ENCODE data around the gene NATD1. TPM values are rescaled to one million over a fixed set of nuclear protein-coding genes. Genes with fewer than 3 reads are reported as not detected.

NATD1 gene
- total RNA-seq, 4 donors from 2014 or later: 12.3 to 26.2 (median 18.1) TPM

GRCh38 chr17:21223086-21223485 is 30.1 kb downstream of the NATD1 start:
- Histone ChIP-seq H3K27ac (replicated peaks in 1 of 4) (no peak overlapping the region), H3K27me3 (no peaks in the 10 kb centered on the region), H3K4me3 (no peak overlapping the region), H3K36me3 (peaks cover 0 to 18% (median 11%) of the 10 kb centered on the region in 4 donors), H3K4me1 (no peaks in the 10 kb centered on the region), H3K9me3 (no peaks in the 10 kb centered on the region)
- TF ChIP-seq CTCF (IDR thresholded peaks at IDR 0.05): no peak
- no peak for TF ChIP-seq EP300 (IDR thresholded peaks at IDR 0.05)
- no peak for TF ChIP-seq POLR2A (IDR thresholded peaks at IDR 0.05; ENCODE audit: low read depth)
- TF ChIP-seq POLR2AphosphoS5 (IDR thresholded peaks at IDR 0.05): no peak
- intact Hi-C loops (cut with DNase I): no loop called here
- no peak for DNase-seq (ENCODE audit: extremely low spot score)
- 98% methylated on average over 6 of the region's 6 CpGs for WGBS

- H3K4me3 ChIP-seq: no peak overlapping the region
- H3K27ac ChIP-seq (replicated peaks in 1 of 4): no peak overlapping the region
- peaks cover 0 to 7% (median 0%) of the 10 kb centered on the region in 4 donors for H3K27me3 ChIP-seq
- peaks cover 0 to 16% (median 11%) of the 10 kb centered on the region in 4 donors for H3K36me3 ChIP-seq
- 85% methylated on average over 2 of the region's 3 CpGs for WGBS
- intact Hi-C loops (cut with DNase I): no loop called here
- H3K4me1 ChIP-seq: peaks cover 10 to 27% (median 15%) of the 10 kb centered on the region in 4 donors
- no peak for DNase-seq (ENCODE audit: extremely low spot score)
- TF ChIP-seq POLR2A (IDR thresholded peaks at IDR 0.05; ENCODE audit: low read depth) (no peak), POLR2AphosphoS5 (IDR thresholded peaks at IDR 0.05) (no peak), CTCF (IDR thresholded peaks at IDR 0.05) (no peak), EP300 (IDR thresholded peaks at IDR 0.05) (no peak)
- H3K9me3 ChIP-seq: no peaks in the 10 kb centered on the region
Measured at GRCh38 chr17:21218831-21219380, 34.3 kb downstream of the NATD1 start.

GRCh38 chr17:21218101-21218500 is 35.1 kb downstream of the NATD1 start:
- intact Hi-C loops (cut with DNase I): no loop called here
- no peak for DNase-seq (ENCODE audit: extremely low spot score)

GRCh38 chr17:21217346-21217745 is 35.9 kb downstream of the NATD1 start:
- DNase-seq (ENCODE audit: extremely low spot score): no peak
- Histone ChIP-seq H3K4me3 (no peak overlapping the region), H3K9me3 (no peaks in the 10 kb centered on the region), H3K27ac (replicated peaks in 1 of 4) (no peak overlapping the region), H3K27me3 (peaks cover 0 to 7% (median 0%) of the 10 kb centered on the region in 4 donors), H3K36me3 (peaks cover 0 to 13% (median 8%) of the 10 kb centered on the region in 4 donors), H3K4me1 (peaks cover 20 to 40% (median 25%) of the 10 kb centered on the region in 4 donors)
- no peak for TF ChIP-seq POLR2A (IDR thresholded peaks at IDR 0.05; ENCODE audit: low read depth)
- no peak for TF ChIP-seq POLR2AphosphoS5 (IDR thresholded peaks at IDR 0.05)
- no peak for TF ChIP-seq CTCF (IDR thresholded peaks at IDR 0.05)
- TF ChIP-seq EP300 (IDR thresholded peaks at IDR 0.05): no peak
- intact Hi-C loops (cut with DNase I): loop anchor here (2.0 kb wide), 1 partner anchor 35 kb away; the partner anchor contains the start of gene NATD1
- 100% methylated on average over 1 of the region's 1 CpG for WGBS

More at GRCh38 chr17:21218101-21218500, 35.1 kb downstream of the NATD1 start:
- H3K4me3 ChIP-seq: no peak overlapping the region
- no peak for TF ChIP-seq CTCF (IDR thresholded peaks at IDR 0.05)
- TF ChIP-seq POLR2AphosphoS5 (IDR thresholded peaks at IDR 0.05): no peak
- TF ChIP-seq POLR2A (IDR thresholded peaks at IDR 0.05; ENCODE audit: low read depth): no peak
- TF ChIP-seq EP300 (IDR thresholded peaks at IDR 0.05): no peak
- H3K27ac ChIP-seq (replicated peaks in 1 of 4): no peak overlapping the region
- no peaks in the 10 kb centered on the region for H3K9me3 ChIP-seq
- 82% methylated on average over 3 of the region's 3 CpGs for WGBS
- peaks cover 0 to 16% (median 10%) of the 10 kb centered on the region in 4 donors for H3K36me3 ChIP-seq
- H3K27me3 ChIP-seq: peaks cover 0 to 7% (median 0%) of the 10 kb centered on the region in 4 donors
- peaks cover 12 to 32% (median 18%) of the 10 kb centered on the region in 4 donors for H3K4me1 ChIP-seq
